Aorta (tissue), 5 donors: ENCODE data around the gene FRAT1. TPM values are rescaled to one million over a fixed set of nuclear protein-coding genes. Genes with fewer than 3 reads are reported as not detected.
A peak's percentile ranks its signal among the peaks of the same experiment; 100 is the strongest.

Experiments used
- ATAC-seq: fragments of 200-7000 bp; cut with Tn5 transposase; one replicate; pipeline ENCODE4 v1.9.1; 2022; ENCODE audit warnings: moderate library complexity; ENCODE audit not compliant: low FRiP score
- DNase-seq, 2 donors: peaks; one replicate each; pipeline ENCODE4 v3.0.0-alpha.2; 2020
- H3K27ac ChIP-seq, 2 donors: one replicate each; pipeline ENCODE4 v1.5.1; 2013; ENCODE audit warnings: low read length in 2 of 2, mild to moderate bottlenecking in 2 of 2, moderate library complexity in 2 of 2, control low read depth in 1 of 2, inconsistent platforms in 1 of 2, low read depth in 1 of 2
- H3K27me3 ChIP-seq, 2 donors: one replicate each; pipeline ENCODE4 v1.6.1; 2013; ENCODE audit warnings: control low read depth in 1 of 2, low read length in 1 of 2, mild to moderate bottlenecking in 1 of 2, moderate library complexity in 1 of 2; ENCODE audit not compliant: insufficient read depth in 2 of 2, control insufficient read depth in 1 of 2
- H3K36me3 ChIP-seq, 2 donors: one replicate each; pipeline ENCODE4 v1.6.1; 2013; ENCODE audit warnings: control low read depth in 1 of 2, low read length in 1 of 2, mild to moderate bottlenecking in 1 of 2; ENCODE audit not compliant: insufficient read depth in 2 of 2, control insufficient read depth in 1 of 2
- H3K4me1 ChIP-seq, 2 donors: one replicate each; pipeline ENCODE4 v1.6.1; 2013; ENCODE audit warnings: low read length in 2 of 2, control low read depth in 1 of 2, mild to moderate bottlenecking in 1 of 2, moderate library complexity in 1 of 2; ENCODE audit not compliant: insufficient read depth in 2 of 2, control insufficient read depth in 1 of 2
- H3K4me3 ChIP-seq, 2 donors: one replicate each; pipeline ENCODE4 v1.5.1; 2013; ENCODE audit warnings: low read length in 2 of 2, control low read depth in 1 of 2, mild to moderate bottlenecking in 1 of 2
- H3K9me3 ChIP-seq: one replicate; pipeline ENCODE4 v1.6.1; 2013; ENCODE audit warnings: mild to moderate bottlenecking, low read length; ENCODE audit not compliant: control insufficient read depth
- WGBS, 2 donors: extraction: QIAGEN DNeasy Blood & Tissue Kit; methylation state at CpG; one replicate each; pipeline ENCODE4 v1.1.7; 2013; 5-methylcytosine and 5-hydroxymethylcytosine counted together
- intact Hi-C, 2 donors: fragments of 100-400 bp; cut with DNase I; formaldehyde crosslinking; loops; one replicate each; pipeline versions ENCODE4 v1.14.2 to v1.15.0; 2022
- long read RNA-seq, 2 donors: library from polyadenylated mRNA; unstranded; transcript quantifications; one replicate each; pipeline ENCODE4 v2.0.0, GENCODE V29; 2020 to 2021
- polyA plus RNA-seq, 2 donors: library from polyadenylated mRNA; stranded (reverse); fragments of 200-250 nt; gene quantifications; one replicate each; pipeline ENCODE4 v1.2.3, GENCODE V29; 2013
- total RNA-seq, 2 donors: library from RNA; stranded (reverse); fragmentation: NEBNext Ultra II Directional; extraction: Animal tissue kit (Norgen Biotek cat#: 25700); gene quantifications; one replicate each; pipeline ENCODE4 v1.2.1, GENCODE V29; 2021
- donor health status: healthy with polysubstance abuse.
- donor health status: Bipolar disorder and iron deficiency.
- donor health status: DM: no; HTN: no; CAD: no.
- donor health status: DM: no; HTN: no; CAD: no.
- donor health status: DM: yes; HTN: yes; CAD: no.

Gene FRAT1
- total RNA-seq = 1 to 10 TPM; 2.4 to 4.5 TPM
- 1 to 10 TPM; 1.5 TPM for polyA plus RNA-seq
- long read RNA-seq, donor 1, partial matches to known transcripts = 0 of 1 reads
- long read RNA-seq, donor 1, other reads (novel, unspliced or antisense) = 0 of 1 reads
- long read RNA-seq, donor 2, partial matches to known transcripts = 0 of 3 reads
- long read RNA-seq, donor 2, other reads (novel, unspliced or antisense) = 0 of 3 reads

DNA sequence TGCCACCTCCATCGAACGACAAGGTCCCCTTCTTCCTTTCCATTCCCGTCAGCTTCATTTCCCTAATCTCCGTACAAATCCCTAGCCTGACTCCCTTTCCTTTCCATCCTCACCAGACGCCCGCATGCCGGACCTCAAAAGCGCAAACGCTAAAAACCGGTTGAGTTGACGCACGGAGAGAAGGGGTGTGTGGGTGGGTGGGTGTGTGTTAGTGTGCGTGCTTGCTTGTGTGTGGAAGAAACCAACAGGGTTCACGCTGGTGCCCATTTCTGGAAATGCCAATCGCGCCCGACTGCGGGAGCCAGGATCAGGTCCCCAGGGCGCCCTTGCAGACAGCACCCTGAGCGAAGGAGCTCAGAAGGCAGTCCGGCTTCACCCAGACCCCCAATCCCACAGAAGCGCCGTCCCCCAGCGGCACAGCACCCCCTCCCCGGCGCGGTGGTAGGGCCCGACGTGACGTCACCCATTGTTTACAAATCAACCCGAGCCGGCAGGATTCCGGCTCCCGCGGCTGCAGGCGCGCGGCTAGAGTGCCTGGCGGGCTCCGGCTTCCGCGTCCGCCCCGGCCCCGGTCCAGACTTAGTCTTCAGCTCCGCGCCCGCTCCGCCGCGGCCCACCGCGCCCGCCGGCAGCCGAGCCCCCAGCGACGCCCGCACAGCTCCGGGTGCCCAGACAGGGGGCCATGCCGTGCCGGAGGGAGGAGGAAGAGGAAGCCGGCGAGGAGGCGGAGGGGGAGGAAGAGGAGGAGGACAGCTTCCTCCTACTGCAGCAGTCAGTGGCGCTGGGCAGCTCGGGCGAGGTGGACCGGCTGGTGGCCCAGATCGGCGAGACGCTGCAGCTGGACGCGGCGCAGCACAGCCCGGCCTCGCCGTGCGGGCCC, at the start of gene FRAT1:
Gene FRAT1, plus strand, starts transcription at position 500 of the 880 bp plus-strand sequence. Its CDS starts 183 bp downstream, at position 683.
- DNase-seq = peak; percentile 95
- Histone ChIP-seq H3K4me3 (peak within 1 kb of the TSS; percentile 56 to 84), H3K27me3 (no peaks in the 10 kb centered on the region), H3K27ac (peak within 1 kb of the TSS in 1 of 2 donors; percentile 95), H3K4me1 (no peaks in the 10 kb centered on the region), H3K36me3 (no peaks in the 10 kb centered on the region), H3K9me3 (no peaks in the 10 kb centered on the region)
- peak; percentile 94 for ATAC-seq
- intact Hi-C loops = loop anchor here in 1 of 2 donors (2.0 kb wide), 1 partner anchor 16 kb away; the partner anchor contains the start of gene FRAT2
- 0 to 1% methylated on average over 53 to 79 of the region's 79 CpGs for WGBS, 2 donors

DNA sequence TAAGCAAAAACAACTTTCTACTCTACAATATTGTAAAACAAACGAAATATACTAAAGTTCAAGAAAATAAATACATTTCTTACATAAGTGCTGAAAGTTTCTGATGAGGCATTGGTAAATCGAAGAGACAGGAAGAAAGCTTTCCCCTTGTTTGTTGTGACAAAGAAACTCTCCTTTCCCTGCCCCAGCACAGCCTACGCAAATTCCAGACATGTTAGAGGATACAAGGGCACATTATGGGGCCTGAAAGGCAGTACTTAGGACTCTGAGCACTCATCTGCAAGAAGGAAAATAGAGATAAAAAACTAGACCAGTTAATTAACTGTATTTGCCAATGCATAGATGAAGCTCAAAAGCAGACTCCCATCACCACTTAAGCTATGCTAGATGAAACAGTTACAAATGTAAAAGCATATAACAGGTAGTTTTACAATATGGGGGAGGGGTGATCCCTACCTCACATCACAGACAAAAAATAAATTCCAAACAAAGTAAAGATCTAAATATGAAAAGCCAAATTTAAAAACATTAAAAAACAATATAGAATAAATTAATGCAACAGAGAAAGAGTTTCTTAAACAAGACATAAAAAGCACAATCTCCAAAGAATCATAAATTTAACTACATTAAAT, 48.4 kb upstream of the FRAT1 start:
- H3K27ac ChIP-seq = no peak overlapping the region
- H3K27me3 ChIP-seq = no peaks in the 10 kb centered on the region
- WGBS, 2 donors = 69 to 73% methylated on average over 3 of the region's 3 CpGs
- intact Hi-C loops = loop anchor here in 1 of 2 donors (10.0 kb wide), 1 partner anchor 64 kb away; the partner anchor contains the start of gene FRAT2
- ATAC-seq = no peak
- H3K4me3 ChIP-seq = no peak overlapping the region
- no peak for DNase-seq
- no peaks in the 10 kb centered on the region for H3K9me3 ChIP-seq
- peaks cover 0 to 2% of the 10 kb centered on the region in 2 donors for H3K4me1 ChIP-seq
- H3K36me3 ChIP-seq = no peaks in the 10 kb centered on the region

GRCh38 chr10:97273700-97274099, 45.4 kb upstream of the FRAT1 start:
- H3K9me3 ChIP-seq = no peaks in the 10 kb centered on the region
- DNase-seq (no peak), ATAC-seq (no peak)
- no peaks in the 10 kb centered on the region for H3K27me3 ChIP-seq
- no peak overlapping the region for H3K4me3 ChIP-seq
- H3K4me1 ChIP-seq = peaks cover 0 to 2% of the 10 kb centered on the region in 2 donors
- intact Hi-C loops = loop anchor here in 1 of 2 donors (10.0 kb wide), 1 partner anchor 61 kb away; the partner anchor contains the start of gene FRAT2
- no peak overlapping the region for H3K27ac ChIP-seq
- WGBS, 2 donors = 98 to 99% methylated on average over 3 of the region's 3 CpGs
- H3K36me3 ChIP-seq = no peaks in the 10 kb centered on the region

- ATAC-seq = no peak
- Histone ChIP-seq H3K27me3 (no peaks in the 10 kb centered on the region), H3K4me1 (peaks cover 0 to 2% of the 10 kb centered on the region in 2 donors), H3K4me3 (no peak overlapping the region), H3K9me3 (no peaks in the 10 kb centered on the region), H3K27ac (no peak overlapping the region), H3K36me3 (no peaks in the 10 kb centered on the region)
- intact Hi-C loops = loop anchor here (5.0 to 10.0 kb wide), 3 partner anchors 60 to 82 kb away; partner anchors contain the start of gene FRAT2 (in 1 of the 2)
- no peak for DNase-seq
- WGBS, 2 donors = 84 to 86% methylated on average over 3 of the region's 9 CpGs
Measured at GRCh38 chr10:97274828-97275227, 44.2 kb upstream of the FRAT1 start.

DNA sequence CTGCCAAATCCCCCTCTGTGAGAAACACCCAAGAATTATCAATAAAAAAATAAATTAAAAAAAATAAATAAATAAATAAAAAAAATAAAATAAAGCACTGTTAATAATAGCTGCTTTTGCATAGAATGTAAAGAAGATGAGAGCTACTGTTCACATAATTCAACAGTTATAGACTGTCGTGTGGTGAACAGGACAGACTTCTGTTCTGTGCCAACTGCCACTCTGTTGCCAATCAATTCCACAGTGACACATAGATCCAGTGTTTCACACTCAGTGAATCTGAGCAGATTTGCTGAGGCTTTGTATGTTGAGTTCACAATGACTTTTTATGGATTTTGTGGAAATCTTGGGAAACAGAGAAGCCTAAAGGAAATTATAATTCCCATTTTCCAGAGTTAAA, 41.5 kb upstream of the FRAT1 start:
- Histone ChIP-seq H3K27me3 (no peaks in the 10 kb centered on the region), H3K9me3 (no peaks in the 10 kb centered on the region), H3K4me3 (no peak overlapping the region), H3K36me3 (no peaks in the 10 kb centered on the region), H3K27ac (no peak overlapping the region), H3K4me1 (peaks cover 0 to 2% of the 10 kb centered on the region in 2 donors)
- intact Hi-C loops = loop anchor here (5.0 to 10.0 kb wide), 3 partner anchors 57 to 80 kb away; partner anchors contain the start of gene FRAT2 (in 1 of the 2)
- DNase-seq = no peak
- no peak for ATAC-seq
- 23 to 28% methylated on average over 1 of the region's 1 CpG for WGBS, 2 donors

DNA sequence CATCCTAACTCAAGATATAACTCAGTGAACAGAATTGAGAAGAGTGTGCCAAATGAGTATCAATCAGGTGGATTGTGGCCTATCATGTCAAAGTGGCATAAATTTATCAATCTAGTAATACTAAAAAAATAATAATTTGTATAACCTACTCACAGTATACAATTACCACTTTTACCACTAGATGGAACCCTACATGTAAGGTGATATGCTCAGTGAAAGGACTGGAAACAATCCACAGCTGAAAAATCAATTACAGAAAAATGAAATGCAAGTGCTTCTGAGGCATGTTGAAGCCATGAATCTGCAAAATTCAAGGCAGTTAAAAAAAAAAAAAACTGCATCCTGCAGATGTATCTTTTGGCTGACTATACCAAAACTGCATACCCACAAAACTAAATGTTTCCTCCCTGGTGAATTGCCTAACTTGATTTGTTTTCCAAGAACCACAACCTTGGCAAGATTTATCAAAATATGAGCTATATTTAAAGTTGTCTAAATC, 40.5 kb upstream of the FRAT1 start:
- Histone ChIP-seq H3K9me3 (no peaks in the 10 kb centered on the region), H3K4me1 (peaks cover 0 to 2% of the 10 kb centered on the region in 2 donors), H3K4me3 (no peak overlapping the region), H3K27me3 (no peaks in the 10 kb centered on the region), H3K36me3 (no peaks in the 10 kb centered on the region), H3K27ac (no peak overlapping the region)
- intact Hi-C loops = loop anchor here (5.0 to 10.0 kb wide), 3 partner anchors 56 to 79 kb away; partner anchors contain the start of gene FRAT2 (in 1 of the 2)
- ATAC-seq = peak; percentile 91
- no peak for DNase-seq

DNA sequence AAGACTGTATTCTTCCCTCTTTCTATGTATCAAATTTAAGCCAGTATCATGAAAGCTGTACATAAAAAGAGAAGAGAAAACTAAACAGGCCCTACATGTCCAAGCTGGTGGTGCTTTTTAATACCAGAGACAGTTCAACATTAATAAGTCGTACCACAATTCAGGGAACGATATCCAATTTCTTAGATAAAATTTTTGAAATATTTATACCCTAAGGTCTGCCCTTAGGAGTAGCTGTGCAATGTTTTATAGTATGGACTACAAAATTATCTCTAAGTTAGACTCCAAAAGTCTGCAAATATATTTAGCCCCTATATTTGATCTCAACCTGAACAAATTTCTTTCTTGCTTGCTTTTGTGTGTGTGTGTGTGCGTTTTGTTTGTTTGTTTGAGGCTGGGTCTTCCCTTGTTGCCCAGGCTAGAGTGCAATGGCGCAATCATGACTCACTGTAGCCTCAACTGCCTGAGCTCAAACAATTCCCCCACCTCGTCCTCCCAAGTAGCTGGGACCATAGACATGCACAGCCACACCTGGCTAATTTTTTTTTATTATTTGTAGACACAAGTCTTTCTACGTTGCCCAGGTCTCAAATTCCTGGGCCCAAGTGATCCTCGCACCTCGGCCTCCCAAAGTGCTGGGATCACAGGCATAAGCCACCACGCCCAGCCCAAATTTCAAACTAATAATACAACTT, 39.8 kb upstream of the FRAT1 start:
- no peaks in the 10 kb centered on the region for H3K36me3 ChIP-seq
- H3K4me1 ChIP-seq = peaks cover 0 to 2% of the 10 kb centered on the region in 2 donors
- DNase-seq = no peak
- H3K27ac ChIP-seq = no peak overlapping the region
- intact Hi-C loops = loop anchor here (5.0 to 10.0 kb wide), 3 partner anchors 56 to 78 kb away; partner anchors contain the start of gene FRAT2 (in 1 of the 2)
- ATAC-seq = peak; percentile 15
- H3K9me3 ChIP-seq = no peaks in the 10 kb centered on the region
- H3K4me3 ChIP-seq = no peak overlapping the region
- 70 to 71% methylated on average over 9 of the region's 9 CpGs for WGBS, 2 donors
- H3K27me3 ChIP-seq = no peaks in the 10 kb centered on the region

DNA sequence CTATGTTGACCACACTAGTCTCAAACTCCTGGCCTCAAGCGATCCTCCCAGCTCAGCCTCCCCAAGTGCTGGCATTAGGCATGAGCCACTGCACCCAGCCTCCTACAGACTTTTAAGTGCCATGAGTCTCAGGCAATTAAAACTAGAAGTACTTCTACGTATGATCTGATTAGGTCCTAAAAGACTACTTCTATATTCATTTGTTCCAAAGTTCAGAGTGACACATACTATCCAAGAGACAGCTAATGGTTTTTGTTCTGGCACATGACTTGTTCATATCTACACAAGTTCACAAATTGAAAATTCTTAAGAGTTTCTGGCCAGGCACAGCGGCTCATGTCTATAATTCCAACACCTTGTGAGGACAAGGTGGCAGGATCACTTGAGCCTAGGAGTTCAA, 38.3 kb upstream of the FRAT1 start:
- Histone ChIP-seq H3K27ac (no peak overlapping the region), H3K4me3 (no peak overlapping the region), H3K9me3 (no peaks in the 10 kb centered on the region), H3K4me1 (no peaks in the 10 kb centered on the region), H3K27me3 (no peaks in the 10 kb centered on the region), H3K36me3 (no peaks in the 10 kb centered on the region)
- intact Hi-C loops = no loop called here
- 74 to 84% methylated on average over 3 of the region's 3 CpGs for WGBS, 2 donors
- DNase-seq = no peak
- ATAC-seq = no peak
